ENCODE measurements around the gene PDXK. TPM values are rescaled to one million over a fixed set of nuclear protein-coding genes. Genes with fewer than 3 reads are reported as not detected.

The PDXK gene
- total and polyA plus RNA-seq, 2 of the 13 experiments (the other 11 are each of a cell fraction or from before 2014, with no cell fraction given): 114 to 184 TPM

DNA sequence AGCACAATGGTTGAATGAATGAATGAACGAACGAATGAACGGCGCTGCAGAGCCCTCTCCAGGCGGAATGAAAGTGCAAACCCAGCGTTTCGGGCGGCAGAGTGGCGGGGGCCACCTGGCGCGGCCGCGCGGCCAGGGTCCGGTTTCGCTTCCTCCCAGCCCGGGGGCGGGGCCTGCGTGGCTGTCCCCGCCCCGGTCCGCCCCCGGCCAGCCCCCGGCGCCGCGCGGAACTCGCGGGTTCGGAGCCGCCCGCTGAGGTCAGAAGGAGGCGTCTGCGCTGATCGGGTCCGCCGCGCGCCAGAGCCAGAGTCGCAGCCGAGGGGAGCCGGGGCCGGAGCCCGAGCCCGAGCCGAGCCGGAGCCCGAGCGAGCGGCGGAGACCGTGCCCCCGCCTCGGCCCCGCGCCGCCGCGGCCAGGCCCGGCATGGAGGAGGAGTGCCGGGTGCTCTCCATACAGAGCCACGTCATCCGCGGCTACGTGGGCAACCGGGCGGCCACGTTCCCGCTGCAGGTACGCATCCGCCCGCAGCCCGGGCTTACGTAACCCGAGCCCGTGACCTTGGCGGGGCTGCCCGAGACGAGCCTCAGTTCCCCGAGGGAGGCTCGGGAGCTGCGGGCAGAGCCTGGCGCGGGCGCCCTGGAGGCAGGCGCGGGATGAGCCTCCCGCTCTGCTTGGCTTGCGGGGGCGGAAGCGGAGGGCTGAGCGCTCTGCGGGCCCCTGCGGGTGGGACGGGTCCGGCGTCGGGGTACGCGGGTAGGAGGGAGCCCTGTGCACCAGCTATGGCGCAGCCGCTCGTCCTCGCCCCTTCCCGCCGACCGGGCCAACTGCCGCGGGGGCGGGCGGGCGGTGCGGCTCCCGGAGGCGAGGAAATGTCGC, at the start of gene PDXK (continued):
- TF ChIP-seq JDP2 (CRISPR knock-in tag; IDR thresholded peaks at IDR 0.05; ENCODE audit: borderline replicate concordance) (no peak), CBX1 (IDR thresholded peaks at IDR 0.05; ENCODE audit: low read depth) (no peak), SMAD1 (CRISPR knock-in tag; IDR thresholded peaks at IDR 0.05; ENCODE audit: borderline replicate concordance, low read depth) (no peak), IRF2 (CRISPR knock-in tag; IDR thresholded peaks at IDR 0.05) (no peak), ZNF441 (CRISPR knock-in tag; IDR thresholded peaks at IDR 0.05; ENCODE audit: borderline replicate concordance) (peak; percentile 18; the same call in 1 of the 2 replicates), ZSCAN20 (CRISPR knock-in tag; IDR thresholded peaks at IDR 0.05; ENCODE audit: borderline replicate concordance) (no peak), MAFK (conservative IDR thresholded peaks at IDR 0.05 in 1 of 2, IDR thresholded peaks at IDR 0.05 in 1 of 2; ENCODE audit: low read length in 2 of 2) (peak; percentile 37 to 59; a peak in 3 of 4 replicates), TMF1 (CRISPR knock-in tag; IDR thresholded peaks at IDR 0.05; ENCODE audit: low read depth) (peak; percentile 78; the same call in 1 of the 2 replicates), ZNF672 (CRISPR knock-in tag; IDR thresholded peaks at IDR 0.05) (no peak), ZNF558 (CRISPR knock-in tag; IDR thresholded peaks at IDR 0.05; ENCODE audit: borderline replicate concordance) (peak; percentile 51; the same call in 1 of the 2 replicates), ELF1 (CRISPR knock-in tag; IDR thresholded peaks at IDR 0.05) (no peak), TARDBP (CRISPR knock-in tag; IDR thresholded peaks at IDR 0.05) (no peak), ZNF24 (IDR thresholded peaks at IDR 0.05) (peak; percentile 95), KLF6 (CRISPR knock-in tag; IDR thresholded peaks at IDR 0.05) (no peak; the same call in none of the 2 replicates), TBL1XR1 (IDR thresholded peaks at IDR 0.05; ENCODE audit: borderline replicate concordance, low read length, partially characterized antibody) (no peak), ZNF891 (CRISPR knock-in tag; IDR thresholded peaks at IDR 0.05) (peak; percentile 66; the same call in 1 of the 2 replicates), ZNF574 (CRISPR knock-in tag; IDR thresholded peaks at IDR 0.05) (peak; percentile 68), SYNCRIP (IDR thresholded peaks at IDR 0.05; ENCODE audit: insufficient read depth, low read depth, low read length) (no peak), SUZ12 (IDR thresholded peaks at IDR 0.05; ENCODE audit: low read depth, low read length) (no peak)
- TF ChIP-seq, protein P1, sequence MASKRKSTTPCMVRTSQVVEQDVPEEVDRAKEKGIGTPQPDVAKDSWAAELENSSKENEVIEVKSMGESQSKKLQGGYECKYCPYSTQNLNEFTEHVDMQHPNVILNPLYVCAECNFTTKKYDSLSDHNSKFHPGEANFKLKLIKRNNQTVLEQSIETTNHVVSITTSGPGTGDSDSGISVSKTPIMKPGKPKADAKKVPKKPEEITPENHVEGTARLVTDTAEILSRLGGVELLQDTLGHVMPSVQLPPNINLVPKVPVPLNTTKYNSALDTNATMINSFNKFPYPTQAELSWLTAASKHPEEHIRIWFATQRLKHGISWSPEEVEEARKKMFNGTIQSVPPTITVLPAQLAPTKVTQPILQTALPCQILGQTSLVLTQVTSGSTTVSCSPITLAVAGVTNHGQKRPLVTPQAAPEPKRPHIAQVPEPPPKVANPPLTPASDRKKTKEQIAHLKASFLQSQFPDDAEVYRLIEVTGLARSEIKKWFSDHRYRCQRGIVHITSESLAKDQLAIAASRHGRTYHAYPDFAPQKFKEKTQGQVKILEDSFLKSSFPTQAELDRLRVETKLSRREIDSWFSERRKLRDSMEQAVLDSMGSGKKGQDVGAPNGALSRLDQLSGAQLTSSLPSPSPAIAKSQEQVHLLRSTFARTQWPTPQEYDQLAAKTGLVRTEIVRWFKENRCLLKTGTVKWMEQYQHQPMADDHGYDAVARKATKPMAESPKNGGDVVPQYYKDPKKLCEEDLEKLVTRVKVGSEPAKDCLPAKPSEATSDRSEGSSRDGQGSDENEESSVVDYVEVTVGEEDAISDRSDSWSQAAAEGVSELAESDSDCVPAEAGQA (IDR thresholded peaks at IDR 0.05; ENCODE audit: low read depth): no peak
- TF ChIP-seq, protein P1 (CRISPR knock-in tag; IDR thresholded peaks at IDR 0.05; ENCODE audit: borderline replicate concordance): no peak
- TF ChIP-seq, protein P2, sequence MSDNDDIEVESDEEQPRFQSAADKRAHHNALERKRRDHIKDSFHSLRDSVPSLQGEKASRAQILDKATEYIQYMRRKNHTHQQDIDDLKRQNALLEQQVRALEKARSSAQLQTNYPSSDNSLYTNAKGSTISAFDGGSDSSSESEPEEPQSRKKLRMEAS (IDR thresholded peaks at IDR 0.05): peak; percentile 5; the same call in 1 of the 2 replicates

All from HepG2 (cell line).